Skin of body (tissue), 2 donors: ENCODE data around the gene ARHGEF6. TPM values are rescaled to one million over a fixed set of nuclear protein-coding genes. Genes with fewer than 3 reads are reported as not detected.

Experiments used
- DNase-seq: peaks from one replicate; lab custom pipeline; 2025; lab: John Stamatoyannopoulos, UW
- total RNA-seq: library from RNA; depleted of rRNA; stranded (reverse); fragments of >200 nt; gene quantifications from one replicate; pipeline ENCODE4 v1.2.3, GENCODE V29; 2014

ARHGEF6 gene
- total RNA-seq, 1 donor from 2014 or later, result 18.6 TPM

GRCh38 chrX:136747003-136747986 is 33.4 kb downstream of the ARHGEF6 start:
- DNase-seq, result no peak

- no peak for DNase-seq
Measured at GRCh38 chrX:136745215-136746173, 35.2 kb downstream of the ARHGEF6 start.

DNA sequence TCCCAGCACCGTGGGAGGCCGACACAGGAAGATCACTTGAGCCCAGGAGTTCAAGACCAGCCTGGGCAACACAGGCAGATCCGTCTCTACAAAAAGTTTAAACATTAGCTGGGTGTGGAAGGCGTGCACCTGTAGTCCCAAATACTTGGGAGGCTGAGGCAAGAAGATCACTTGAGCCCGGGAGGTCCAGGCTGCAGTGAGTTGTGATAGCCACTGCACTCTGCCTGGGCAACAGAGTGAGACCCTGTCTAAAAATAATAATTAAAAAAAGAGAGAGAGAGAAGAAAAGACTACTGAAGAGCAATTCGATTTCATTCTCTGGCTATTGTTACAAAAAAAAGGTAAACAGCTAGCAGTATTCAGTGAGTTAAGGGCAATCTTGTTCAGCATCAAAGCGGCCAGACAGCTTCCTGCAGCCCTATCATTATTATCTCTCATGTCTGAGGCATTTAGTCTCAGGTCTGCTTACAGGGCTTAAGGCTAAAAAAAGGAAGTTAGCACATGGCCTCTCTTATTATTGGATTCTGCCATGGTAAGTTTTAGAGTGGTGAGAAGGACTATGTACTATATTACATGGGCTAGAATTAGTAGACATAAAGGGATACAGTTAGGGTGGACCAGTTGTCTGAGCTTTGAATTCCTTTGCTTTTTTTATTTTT is 37.9 kb downstream of the ARHGEF6 start:
- no peak for DNase-seq

DNA sequence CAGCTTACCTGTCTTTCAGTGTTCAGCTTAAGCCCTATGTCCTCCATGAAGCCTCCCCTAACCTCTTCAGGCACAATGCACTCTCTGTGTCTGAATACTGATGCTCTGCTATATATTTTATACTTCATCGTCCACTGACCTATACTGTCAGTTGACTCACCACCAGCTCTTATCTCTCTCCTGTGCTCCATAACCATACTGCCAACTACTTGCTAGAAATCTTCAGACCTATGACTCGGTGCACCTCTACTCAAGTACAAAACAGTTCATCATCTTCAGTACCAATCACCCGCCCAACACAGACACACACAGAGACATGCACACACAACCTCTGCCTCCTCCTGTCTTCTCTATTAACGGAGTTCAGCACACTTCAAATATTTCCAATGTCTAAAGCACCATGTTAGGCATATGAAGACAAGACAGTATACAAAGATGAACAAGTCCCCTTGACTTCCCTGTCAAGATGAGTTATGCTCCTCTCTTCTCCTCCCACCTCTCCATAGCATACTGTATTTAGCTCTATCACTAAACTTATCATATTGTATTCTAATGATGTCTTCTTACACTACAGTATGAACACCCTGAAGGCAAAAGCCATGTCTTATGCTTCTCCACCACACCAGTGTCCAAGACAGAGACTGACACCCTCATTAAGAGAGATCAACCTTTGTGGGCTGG is 42.5 kb downstream of the ARHGEF6 start:
- no peak for DNase-seq

DNA sequence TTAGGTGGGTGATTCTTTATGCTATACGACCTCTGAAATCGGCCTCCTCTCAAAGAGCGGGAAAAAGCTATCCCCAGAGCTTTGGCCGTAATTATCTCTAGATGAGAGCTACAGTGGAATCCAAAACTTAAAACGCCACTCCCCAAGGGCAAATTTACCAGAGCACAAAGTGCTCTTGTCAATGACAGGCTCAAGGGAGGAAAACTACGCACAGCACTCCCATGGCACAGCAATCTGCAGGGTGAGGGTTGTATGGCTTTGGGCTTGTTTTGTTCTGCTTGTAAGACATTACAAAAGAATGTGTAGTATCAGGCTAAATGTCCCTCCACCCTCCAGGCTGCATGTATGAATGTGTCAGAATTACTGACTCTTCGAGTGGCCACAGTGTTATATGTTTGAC is 44.0 kb downstream of the ARHGEF6 start:
- DNase-seq, result no peak

DNA sequence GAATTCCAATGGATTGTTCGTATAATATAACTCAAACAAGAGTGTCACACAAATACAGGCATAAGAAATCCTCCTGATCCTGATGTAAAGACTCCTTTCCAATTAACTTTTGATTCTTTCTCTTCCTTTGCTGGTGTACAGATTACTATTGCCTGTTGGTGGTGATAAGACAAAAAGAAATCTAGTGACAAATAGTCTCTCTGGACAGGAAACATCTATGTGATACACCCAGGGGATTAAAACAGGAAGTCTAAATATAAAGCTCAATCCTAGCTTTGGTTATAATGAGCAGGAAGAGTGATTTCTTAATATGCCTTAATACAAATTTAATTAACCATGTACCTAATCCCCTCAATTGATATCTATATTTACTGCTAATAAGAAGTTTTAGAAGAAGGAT is 45.1 kb downstream of the ARHGEF6 start:
- no peak for DNase-seq

DNA sequence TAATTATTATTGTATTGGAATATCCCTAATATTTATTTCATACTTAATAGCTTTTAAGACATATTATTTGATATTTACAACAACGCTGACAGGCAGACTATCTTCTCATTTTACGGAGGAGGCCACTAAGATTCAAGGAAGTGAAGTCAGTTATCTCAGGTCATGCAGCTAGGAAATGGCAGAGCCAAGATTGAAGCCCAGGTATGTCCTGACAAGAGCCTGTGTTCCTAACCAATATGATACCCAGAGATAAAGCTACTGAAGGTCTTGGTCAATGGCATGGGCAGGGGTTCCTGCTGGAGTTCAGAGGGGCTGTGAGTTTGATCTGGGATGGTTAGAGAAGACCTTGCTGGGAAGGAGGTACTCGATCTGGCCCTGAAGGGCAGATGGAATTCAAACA is 47.1 kb downstream of the ARHGEF6 start:
- no peak for DNase-seq

- DNase-seq, result no peak
Measured at GRCh38 chrX:136731798-136732197, 48.9 kb downstream of the ARHGEF6 start.

- no peak for DNase-seq
Measured at GRCh38 chrX:136731207-136731782, 49.4 kb downstream of the ARHGEF6 start.

GRCh38 chrX:136728393-136728792 is 52.3 kb downstream of the ARHGEF6 start:
- DNase-seq, result no peak

DNA sequence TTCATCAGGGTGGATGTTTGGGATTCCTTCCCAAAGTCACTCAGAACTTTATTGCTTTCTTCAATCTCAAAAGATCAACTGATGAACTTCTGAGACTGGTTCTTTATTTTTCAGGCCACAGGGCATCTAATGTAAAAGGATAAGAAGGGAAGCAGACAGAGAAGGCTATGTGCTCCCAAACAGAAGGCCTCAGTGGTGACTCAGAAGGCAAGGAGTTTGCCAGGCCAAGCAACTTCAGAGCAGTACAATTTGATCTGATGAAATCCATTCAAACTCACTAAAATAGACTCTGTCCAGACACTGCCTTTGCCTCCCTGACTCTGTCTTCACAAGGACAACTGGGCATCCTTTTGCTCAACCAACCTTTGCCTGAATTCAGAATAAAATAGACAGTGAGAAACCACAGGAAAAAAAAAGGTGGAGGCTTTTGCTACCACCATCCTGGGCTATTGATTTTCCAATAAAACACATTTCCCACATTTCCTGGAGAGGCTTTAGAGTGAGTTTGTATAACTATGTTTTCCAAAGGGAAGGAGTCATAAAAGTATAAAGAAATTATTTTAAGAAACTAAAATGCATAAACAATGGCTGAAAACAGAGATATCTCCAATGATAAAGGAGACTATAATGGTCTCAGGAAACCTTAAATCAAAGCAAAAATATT is 55.2 kb downstream of the ARHGEF6 start:
- DNase-seq, result no peak

DNA sequence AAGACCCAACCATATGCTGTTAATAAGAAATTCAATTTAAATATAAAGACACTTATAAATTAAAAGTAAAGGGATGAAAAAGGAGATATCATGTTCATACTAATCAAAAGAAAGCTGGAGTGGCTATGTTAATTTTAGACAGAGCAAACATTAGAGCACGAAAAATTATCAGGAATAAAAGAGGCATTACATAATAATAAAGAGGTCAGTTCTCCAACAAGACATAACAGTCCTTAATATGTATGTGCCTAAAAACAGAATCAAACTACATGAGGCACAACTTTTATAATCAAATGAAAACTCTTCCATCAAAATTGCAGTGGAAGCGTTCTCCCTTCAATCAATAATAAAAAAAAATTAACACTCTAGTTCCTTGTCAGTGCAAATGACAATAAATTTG is 62.6 kb downstream of the ARHGEF6 start:
- no peak for DNase-seq

GRCh38 chrX:136714626-136715599 is 65.8 kb downstream of the ARHGEF6 start:
- DNase-seq, result no peak

- no peak for DNase-seq
Measured at GRCh38 chrX:136712650-136713310, 68.0 kb downstream of the ARHGEF6 start.

GRCh38 chrX:136711147-136711546 is 69.6 kb downstream of the ARHGEF6 start:
- DNase-seq, result no peak

GRCh38 chrX:136710325-136710951 is 70.3 kb downstream of the ARHGEF6 start:
- no peak for DNase-seq

DNA sequence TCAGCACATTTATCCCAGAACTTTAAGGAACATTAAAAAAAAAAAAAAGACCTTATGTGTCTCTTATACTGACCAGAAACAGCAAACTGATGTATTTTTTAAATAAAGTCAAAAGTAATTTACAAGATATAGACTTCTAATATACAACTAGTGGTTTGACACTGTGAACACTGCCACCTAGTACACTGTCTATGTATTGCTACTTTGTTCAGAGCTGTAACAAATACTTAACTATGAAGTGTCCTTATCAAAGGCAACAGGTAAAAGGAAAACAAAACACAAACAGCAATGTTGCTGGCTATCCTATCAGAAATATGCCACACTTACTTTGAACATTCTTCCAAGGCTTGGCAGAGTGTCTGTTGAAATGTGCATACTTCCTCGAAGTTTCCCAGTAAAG is 72.4 kb downstream of the ARHGEF6 start:
- no peak for DNase-seq

DNA sequence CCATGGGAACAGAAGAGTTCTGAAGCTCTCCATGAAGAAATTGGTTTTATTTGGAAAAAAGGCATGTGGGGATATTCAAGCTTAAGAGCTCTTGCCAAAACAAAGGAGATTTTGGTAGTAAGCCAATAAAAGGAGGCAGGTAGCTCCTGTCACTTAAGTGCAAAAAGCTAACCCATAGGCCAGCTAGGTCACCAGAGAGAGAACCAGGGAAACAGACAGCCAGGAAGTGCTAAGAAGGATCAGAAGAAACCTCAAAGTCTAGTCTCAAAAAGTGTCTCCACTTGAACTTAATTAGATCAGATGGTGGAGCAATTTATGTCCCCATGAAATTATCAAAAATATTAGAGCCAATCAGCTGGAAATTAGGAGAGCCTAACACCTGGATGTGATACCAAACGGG is 83.6 kb downstream of the ARHGEF6 start:
- DNase-seq, result no peak
